ENCODE results near the gene STIL.
A peak's percentile ranks its signal among the peaks of the same experiment; 100 is the strongest.

STIL gene

DNA sequence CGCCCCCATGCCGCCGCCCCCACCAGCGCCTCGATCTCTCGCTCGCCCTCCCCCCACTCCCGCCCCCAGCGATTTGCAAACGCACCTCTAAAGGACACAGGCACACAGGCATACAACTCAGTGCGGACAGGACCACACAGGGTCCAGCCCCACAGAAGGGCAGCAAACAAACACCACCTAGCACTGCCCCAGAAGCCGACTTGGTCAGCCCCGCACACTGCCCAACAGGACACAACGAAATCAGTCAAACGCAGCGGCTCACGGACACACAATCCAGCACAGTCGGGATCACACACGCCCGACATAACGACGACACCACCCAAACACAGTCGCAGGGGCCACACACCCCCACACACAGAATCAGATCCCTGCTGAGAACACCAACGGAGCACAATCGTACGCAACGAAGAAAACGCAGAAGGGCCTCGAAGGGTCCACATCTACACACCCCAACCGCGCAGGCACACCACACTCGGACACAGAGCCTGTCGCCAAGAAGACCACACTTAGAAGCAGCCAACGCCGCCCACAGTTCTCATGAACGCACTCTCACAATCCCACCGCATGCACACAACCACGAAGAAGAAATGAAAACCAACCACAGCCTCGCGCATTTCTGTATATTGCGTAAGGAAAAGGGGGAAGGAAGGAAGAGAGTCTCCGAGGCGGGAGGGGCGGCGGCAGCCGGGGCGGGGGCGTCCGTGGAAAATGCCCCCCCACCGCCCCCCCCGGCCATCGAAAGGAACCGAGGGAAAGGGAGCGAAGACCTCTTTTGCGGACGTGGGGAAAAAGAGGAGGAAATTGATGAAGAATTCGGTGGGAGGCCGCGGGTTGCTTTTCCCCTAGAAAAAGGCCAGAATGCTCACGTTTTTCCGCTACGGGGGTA, 82.4 kb downstream of the STIL start:
- FAIRE-seq = no peak
- TF ChIP-seq POLR2AphosphoS5 (IDR thresholded peaks at IDR 0.05; ENCODE audit: low read depth, low read length) = no peak
- no peak for TF ChIP-seq TAF1 (IDR thresholded peaks at IDR 0.05; ENCODE audit: borderline replicate concordance, low read depth, low read length)
- no peak for TF ChIP-seq POLR2A (IDR thresholded peaks at IDR 0.05; ENCODE audit: low read depth, low read length)
- no peak for DNase-seq (ENCODE audit: insufficient read length)

DNA sequence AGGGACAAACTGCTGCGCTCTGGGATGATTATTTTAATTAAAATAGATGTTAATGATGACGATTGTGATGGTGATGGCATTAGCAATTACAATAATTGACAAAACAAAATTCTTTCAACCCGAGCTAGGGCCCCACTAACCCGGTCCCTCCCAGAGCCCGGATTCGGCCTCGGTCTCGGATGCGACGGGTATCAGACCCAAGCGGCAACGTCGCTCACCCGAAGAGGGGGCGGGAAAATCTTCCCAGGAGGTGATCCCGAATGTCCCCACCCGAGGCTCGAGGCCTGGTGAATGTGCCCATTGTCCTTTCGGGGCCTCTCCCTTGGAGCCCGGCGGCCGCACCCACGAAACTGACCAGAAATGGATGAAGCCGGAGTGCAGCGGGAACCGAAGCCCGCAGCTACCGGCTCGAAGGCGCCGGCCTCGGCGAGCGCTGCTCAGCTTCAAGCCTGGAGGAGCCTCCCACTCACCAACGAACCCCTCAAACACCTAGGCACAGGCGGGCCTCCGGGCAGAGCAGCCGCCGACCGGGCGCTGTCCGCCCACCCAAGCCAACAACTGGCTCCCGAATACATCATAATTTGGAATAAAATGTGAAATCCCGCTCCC, 83.2 kb downstream of the STIL start:
- FAIRE-seq (no peak), DNase-seq (ENCODE audit: insufficient read length) (no peak)
- TF ChIP-seq POLR2AphosphoS5 (IDR thresholded peaks at IDR 0.05; ENCODE audit: low read depth, low read length) = no peak
- TF ChIP-seq POLR2A (IDR thresholded peaks at IDR 0.05; ENCODE audit: low read depth, low read length) = no peak
- no peak for TF ChIP-seq TAF1 (IDR thresholded peaks at IDR 0.05; ENCODE audit: borderline replicate concordance, low read depth, low read length)

DNA sequence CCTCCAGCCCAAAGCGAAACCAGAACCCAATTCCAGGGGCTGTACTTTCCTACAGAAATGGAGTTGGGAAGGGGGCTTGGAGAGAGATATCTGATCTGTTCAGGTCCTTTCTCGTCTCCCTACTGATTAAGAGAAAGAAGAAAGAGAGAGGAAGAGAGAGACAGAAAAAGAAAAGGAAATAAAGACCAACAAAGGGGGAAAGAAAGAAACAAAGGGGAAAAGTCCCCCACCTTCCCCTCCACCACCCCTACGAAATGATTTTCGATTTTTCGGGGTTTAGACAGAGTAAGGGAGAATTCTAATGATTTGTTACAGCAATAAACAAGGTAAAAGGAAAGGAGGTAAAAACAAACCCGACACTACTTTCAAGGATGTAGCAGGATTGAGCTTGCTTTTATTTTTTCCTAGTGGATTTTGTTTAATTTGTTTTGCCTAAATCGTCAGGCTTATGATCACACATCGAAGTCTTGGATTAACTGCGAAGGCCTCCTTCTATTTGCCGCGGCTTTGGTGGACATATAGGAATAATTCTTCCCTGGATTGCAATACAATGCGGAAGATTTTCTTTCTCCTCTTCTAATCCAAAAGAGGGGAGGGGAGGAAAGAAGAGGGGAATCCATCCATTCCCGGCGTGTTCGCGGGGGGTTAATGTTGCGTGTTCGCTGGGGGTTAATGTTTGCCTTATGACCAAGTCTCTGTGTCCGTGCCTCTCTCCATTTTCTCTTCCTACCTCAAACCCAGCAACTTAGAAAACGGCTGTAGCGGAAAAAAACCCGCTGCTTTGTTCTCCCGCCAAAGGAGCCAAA, 83.9 kb downstream of the STIL start:
- DNase-seq (ENCODE audit: insufficient read length) (no peak), FAIRE-seq (peak; percentile 21)
- TF ChIP-seq POLR2A (IDR thresholded peaks at IDR 0.05; ENCODE audit: low read depth, low read length) (no peak), TAF1 (IDR thresholded peaks at IDR 0.05; ENCODE audit: borderline replicate concordance, low read depth, low read length) (no peak), POLR2AphosphoS5 (IDR thresholded peaks at IDR 0.05; ENCODE audit: low read depth, low read length) (no peak)

DNA sequence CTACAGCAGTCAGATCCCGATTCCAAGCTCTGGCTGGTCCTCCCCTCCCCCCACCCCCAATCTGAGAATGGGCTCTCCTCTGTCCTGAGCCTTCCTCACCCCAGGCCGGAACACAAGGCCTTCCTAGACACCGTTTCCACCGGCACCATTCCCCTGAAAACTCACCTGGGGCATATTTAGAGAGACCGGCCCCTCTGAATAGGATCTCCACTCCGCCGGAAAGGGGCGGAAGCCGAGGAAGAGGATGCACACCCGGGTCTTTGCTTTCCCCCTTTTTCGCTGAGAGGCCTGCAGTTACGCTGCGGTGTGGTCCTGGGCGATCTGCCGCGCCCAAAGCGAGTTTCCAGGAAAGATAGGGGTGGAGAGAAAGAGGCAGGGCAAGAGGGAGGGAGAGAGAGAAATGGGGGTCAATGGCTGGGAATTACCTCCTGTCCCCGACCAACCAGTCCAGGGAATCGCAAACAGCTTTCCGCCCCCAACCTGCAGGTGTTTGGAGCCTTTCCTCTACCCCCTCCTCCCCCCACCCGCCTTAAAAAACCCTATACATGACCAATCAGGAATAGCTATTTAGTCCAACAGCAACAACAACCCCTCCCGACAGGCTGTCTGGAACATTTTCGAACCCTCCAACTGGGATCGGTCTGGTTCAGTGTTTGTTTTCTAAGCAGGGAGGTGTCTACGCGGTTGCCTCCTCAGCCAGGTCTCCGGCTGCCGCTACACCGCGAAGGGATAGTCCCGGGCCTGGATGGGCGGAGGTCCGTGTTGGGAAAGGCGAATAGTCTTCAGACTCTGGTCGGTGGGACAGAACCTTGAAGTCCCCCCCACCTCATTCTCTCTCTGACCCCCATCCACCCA, 84.7 kb downstream of the STIL start:
- no peak for TF ChIP-seq POLR2A (IDR thresholded peaks at IDR 0.05; ENCODE audit: low read depth, low read length)
- no peak for TF ChIP-seq TAF1 (IDR thresholded peaks at IDR 0.05; ENCODE audit: borderline replicate concordance, low read depth, low read length)
- TF ChIP-seq POLR2AphosphoS5 (IDR thresholded peaks at IDR 0.05; ENCODE audit: low read depth, low read length) = no peak
- no peak for FAIRE-seq
- no peak for DNase-seq (ENCODE audit: insufficient read length)

DNA sequence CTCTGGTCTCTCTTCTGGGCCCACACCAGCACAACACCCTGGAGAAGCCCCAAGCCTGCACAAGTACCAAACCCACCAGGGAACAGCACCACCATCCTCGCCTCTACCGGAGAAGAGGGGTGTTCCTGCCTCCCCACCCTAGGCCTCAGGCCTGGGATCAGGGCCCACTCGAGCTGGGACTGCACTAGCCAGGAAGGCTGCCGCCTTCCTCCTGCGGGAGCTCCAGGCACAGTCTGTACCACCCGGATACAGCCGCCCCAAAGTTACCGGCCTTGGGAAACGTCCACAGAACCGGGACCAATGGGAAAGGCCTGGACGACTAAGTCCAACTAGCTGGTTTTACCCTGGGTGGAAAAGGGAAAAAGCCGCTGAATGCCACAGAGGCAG, 85.3 kb downstream of the STIL start:
- DNase-seq (ENCODE audit: insufficient read length) = no peak
- no peak for FAIRE-seq

GRCh38 chr1:47227341-47228232, 86.4 kb downstream of the STIL start:
- no peak for DNase-seq (ENCODE audit: insufficient read length)
- TF ChIP-seq POLR2A (IDR thresholded peaks at IDR 0.05; ENCODE audit: low read depth, low read length) (no peak), TAF1 (IDR thresholded peaks at IDR 0.05; ENCODE audit: borderline replicate concordance, low read depth, low read length) (no peak), POLR2AphosphoS5 (IDR thresholded peaks at IDR 0.05; ENCODE audit: low read depth, low read length) (no peak)
- no peak for FAIRE-seq

More for the DNA sequence above, 85.3 kb downstream of the STIL start:
- TF ChIP-seq TAF1 (IDR thresholded peaks at IDR 0.05; ENCODE audit: borderline replicate concordance, low read depth, low read length) (no peak), POLR2AphosphoS5 (IDR thresholded peaks at IDR 0.05; ENCODE audit: low read depth, low read length) (no peak), POLR2A (IDR thresholded peaks at IDR 0.05; ENCODE audit: low read depth, low read length) (no peak)

DNA sequence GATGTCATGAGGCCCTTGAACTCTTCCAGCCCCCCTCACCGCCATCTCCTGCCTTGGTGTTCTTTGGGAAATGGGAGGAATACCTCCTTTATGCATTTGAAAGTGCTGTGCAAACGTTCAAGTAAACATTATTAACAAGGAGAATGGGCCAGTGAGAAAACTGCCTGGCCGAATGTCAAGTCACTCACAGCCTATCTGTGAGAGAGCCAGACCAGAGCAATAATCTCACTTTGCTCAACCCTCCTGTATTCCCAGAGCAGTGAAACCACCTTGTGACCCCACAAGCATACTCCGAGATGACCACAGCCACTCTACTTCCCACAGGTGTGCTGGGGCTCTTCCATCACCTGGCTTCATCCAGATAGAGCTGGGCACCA, 87.1 kb downstream of the STIL start:
- TF ChIP-seq POLR2A (IDR thresholded peaks at IDR 0.05; ENCODE audit: low read depth, low read length) (no peak), POLR2AphosphoS5 (IDR thresholded peaks at IDR 0.05; ENCODE audit: low read depth, low read length) (no peak), TAF1 (IDR thresholded peaks at IDR 0.05; ENCODE audit: borderline replicate concordance, low read depth, low read length) (no peak)
- no peak for DNase-seq (ENCODE audit: insufficient read length)
- no peak for FAIRE-seq

- DNase-seq (ENCODE audit: insufficient read length) (no peak), FAIRE-seq (no peak)
- TF ChIP-seq TAF1 (IDR thresholded peaks at IDR 0.05; ENCODE audit: borderline replicate concordance, low read depth, low read length) (no peak), POLR2AphosphoS5 (IDR thresholded peaks at IDR 0.05; ENCODE audit: low read depth, low read length) (no peak), POLR2A (IDR thresholded peaks at IDR 0.05; ENCODE audit: low read depth, low read length) (no peak)
These were observed 87.7 kb downstream of the STIL start for GRCh38 chr1:47226121-47226838.

DNA sequence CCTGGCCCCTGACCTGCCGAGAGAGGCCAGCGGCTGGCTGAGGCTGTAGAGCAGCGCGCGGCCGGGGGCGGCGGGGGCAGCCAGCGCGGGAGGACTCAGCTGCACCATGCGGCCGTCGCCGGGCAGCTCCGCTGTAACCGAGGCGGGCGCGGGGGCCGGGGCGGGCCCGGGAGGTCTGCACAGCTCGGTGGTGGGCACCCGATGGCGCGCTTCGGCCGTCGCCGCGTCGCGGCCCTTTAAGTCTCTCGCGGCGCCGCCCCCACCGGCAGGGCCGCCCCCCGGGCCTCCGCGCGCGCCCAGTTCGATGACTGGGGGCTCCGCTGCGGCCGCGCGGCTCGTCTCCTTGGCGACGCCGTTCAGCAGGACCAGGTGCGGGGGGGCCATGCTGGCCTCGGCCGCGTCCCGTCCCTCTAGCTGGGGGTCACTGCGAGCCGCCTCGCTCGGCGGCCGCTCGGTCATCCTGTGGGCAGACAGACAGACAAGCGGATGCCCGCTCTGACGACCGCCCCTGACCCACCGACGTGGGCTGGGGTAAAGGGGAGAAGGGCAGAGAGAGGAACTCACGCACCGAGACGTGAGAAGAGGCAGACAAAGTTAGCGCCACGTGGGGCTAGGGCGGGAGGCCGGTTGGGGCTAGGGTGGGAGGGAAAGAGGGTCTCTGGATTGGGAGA, 88.4 kb downstream of the STIL start:
- FAIRE-seq (no peak), DNase-seq (ENCODE audit: insufficient read length) (no peak)
- no peak for TF ChIP-seq POLR2A (IDR thresholded peaks at IDR 0.05; ENCODE audit: low read depth, low read length)
- no peak for TF ChIP-seq TAF1 (IDR thresholded peaks at IDR 0.05; ENCODE audit: borderline replicate concordance, low read depth, low read length)
- TF ChIP-seq POLR2AphosphoS5 (IDR thresholded peaks at IDR 0.05; ENCODE audit: low read depth, low read length) = no peak

Measured in GM12892 (cell line).